Measurements from ENCODE around the gene TOMT.

Gene TOMT, protein sequence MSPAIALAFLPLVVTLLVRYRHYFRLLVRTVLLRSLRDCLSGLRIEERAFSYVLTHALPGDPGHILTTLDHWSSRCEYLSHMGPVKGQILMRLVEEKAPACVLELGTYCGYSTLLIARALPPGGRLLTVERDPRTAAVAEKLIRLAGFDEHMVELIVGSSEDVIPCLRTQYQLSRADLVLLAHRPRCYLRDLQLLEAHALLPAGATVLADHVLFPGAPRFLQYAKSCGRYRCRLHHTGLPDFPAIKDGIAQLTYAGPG

DNA sequence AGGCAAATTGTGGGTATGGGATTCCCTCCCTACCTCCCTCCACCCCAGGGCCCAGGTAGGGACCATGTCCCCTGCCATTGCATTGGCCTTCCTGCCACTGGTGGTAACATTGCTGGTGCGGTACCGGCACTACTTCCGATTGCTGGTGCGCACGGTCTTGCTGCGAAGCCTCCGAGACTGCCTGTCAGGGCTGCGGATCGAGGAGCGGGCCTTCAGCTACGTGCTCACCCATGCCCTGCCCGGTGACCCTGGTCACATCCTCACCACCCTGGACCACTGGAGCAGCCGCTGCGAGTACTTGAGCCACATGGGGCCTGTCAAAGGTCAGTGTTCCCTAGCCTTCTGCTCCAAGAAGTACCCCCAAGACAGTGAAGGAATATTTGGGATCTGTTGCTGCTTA lies at the start of gene TOMT:
Gene TOMT (plus strand): TSS at position 37 of the 400 bp plus-strand sequence. CDS start 28 bp downstream, at position 65.
- no peak for TF ChIP-seq ZFX (IDR thresholded peaks at IDR 0.05)
- TF ChIP-seq, protein P1, sequence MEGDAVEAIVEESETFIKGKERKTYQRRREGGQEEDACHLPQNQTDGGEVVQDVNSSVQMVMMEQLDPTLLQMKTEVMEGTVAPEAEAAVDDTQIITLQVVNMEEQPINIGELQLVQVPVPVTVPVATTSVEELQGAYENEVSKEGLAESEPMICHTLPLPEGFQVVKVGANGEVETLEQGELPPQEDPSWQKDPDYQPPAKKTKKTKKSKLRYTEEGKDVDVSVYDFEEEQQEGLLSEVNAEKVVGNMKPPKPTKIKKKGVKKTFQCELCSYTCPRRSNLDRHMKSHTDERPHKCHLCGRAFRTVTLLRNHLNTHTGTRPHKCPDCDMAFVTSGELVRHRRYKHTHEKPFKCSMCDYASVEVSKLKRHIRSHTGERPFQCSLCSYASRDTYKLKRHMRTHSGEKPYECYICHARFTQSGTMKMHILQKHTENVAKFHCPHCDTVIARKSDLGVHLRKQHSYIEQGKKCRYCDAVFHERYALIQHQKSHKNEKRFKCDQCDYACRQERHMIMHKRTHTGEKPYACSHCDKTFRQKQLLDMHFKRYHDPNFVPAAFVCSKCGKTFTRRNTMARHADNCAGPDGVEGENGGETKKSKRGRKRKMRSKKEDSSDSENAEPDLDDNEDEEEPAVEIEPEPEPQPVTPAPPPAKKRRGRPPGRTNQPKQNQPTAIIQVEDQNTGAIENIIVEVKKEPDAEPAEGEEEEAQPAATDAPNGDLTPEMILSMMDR (conservative IDR thresholded peaks at IDR 0.05) = no peak
- no peak within 1 kb of the TSS for H3K27ac ChIP-seq

DNA sequence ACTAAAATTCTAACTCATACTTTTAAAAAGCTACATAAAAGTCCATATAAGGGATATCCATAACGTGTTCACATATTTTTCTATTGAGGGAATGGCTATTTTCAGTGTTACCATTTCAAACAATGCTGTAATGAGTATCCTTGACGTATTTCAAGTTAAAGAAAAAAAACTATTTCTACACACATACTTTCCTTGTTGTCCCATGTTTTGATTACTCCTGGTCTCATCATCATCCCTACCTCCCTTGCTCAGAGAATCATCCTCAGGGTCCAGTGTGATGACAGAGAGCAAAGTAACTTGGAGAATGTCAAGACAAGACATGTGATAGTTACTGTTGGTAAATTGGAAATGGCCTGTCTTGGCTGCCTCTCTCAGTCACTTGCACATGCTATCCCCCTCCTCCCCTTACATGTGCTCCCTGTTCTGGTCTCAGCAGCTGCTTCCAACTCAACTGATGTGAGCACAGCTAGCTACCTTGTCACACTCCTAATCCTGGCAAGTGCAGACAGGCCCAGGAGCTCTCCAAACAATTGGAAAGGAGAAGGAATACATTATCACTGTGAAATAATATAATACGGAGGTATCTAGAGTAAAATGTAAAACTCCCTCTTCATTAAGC lies 47.2 kb upstream of the TOMT start:
- no peak overlapping the region for H3K27ac ChIP-seq
- no peak for TF ChIP-seq ZFX (IDR thresholded peaks at IDR 0.05)
- TF ChIP-seq, protein P1 (conservative IDR thresholded peaks at IDR 0.05) = no peak

DNA sequence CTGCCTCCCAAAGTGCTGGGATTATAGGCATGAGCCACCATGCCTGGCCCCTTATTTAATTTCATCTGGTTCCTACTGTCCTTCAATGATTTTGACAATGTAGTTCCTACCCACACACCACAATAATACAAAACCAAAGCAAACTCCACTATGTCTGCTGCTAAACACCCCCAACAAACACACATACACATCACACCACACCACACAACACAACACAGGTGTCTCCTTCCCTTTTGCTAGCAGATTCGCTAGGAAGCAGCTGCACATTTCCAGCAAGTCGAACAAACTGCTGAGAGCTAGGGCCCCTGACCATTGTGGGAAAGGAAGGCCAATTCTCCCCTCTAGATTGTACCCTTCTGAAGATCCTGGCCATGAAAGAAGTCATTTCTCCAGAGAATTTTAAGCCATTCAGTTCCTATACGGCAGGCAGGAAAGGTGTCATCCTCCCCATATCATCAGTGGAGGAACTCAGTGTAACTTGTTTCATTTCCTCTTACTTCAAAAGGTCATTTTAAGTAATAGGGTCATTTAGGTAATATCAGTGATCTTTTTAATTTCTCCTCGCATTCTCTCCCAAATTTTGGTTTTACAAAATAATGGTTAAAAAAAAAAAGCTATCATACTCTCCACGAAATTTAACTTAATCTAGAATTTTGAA lies 43.9 kb upstream of the TOMT start:
- no peak for TF ChIP-seq ZFX (IDR thresholded peaks at IDR 0.05)
- TF ChIP-seq, protein P1 (conservative IDR thresholded peaks at IDR 0.05) = no peak
- H3K27ac ChIP-seq = no peak overlapping the region

DNA sequence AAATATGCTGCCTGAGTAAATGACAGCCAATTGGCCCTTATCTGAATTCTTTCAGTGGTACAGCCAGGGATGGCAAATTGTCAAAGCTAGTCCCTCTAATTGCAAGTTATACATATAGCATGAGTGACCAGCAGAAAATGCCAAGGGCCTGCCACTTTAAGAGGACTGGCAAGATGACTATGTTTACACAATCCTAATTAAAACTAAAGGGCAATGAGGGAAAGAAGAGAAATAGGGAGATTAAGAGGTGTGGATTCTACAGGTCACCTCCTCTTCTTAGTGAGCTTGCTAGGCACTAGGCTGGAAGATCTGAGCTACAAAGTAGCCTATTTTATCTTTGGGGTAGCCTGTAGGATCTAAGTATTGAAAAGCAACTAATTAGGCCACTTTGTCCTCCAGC lies 38.9 kb upstream of the TOMT start:
- TF ChIP-seq, protein P1 (conservative IDR thresholded peaks at IDR 0.05) = no peak
- TF ChIP-seq ZFX (IDR thresholded peaks at IDR 0.05) = no peak
- H3K27ac ChIP-seq = peak overlapping the region; percentile 28; the same call in 1 of the 2 replicates

DNA sequence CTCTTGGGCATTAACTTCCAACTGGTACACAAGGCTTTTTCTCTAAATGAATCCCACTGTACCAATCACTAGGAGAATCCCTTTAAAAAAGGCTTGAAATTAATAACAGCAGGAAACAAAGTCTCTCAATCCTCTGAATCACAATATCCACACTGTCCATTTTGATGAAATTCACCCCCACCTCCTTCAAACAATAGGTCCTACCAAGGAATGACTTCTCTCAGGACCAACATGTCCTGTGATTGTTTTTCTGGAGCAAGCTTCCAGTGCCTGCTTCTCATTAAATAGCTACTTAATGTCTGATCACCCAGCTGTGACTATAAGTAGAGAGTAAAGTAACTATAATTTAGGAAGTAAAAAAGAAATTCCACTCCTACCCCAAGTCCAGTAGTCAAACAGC lies 38.5 kb upstream of the TOMT start:
- TF ChIP-seq, protein P1 (conservative IDR thresholded peaks at IDR 0.05) = no peak
- no peak for TF ChIP-seq ZFX (IDR thresholded peaks at IDR 0.05)
- peak overlapping the region; percentile 28; the same call in 1 of the 2 replicates for H3K27ac ChIP-seq

DNA sequence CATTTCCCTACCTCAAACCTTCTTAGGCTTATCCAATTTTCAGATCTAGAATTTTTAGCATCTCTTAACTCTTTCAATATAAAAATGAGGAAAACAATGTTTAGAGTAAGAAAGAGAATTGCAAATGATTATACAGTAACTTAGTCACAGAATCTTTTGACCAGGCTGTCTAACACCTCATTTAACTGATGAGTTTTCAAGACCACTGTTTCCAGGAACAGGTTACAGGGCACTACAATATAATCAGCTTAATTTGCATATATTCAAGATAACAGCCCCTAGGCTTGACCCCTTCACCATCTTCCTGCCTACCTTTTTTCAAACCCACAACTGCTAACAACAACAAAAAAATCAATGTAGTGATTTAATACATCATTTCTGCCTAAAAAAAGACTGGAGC lies 38.0 kb upstream of the TOMT start:
- peak overlapping the region; percentile 7; the same call in 1 of the 2 replicates for H3K27ac ChIP-seq
- TF ChIP-seq ZFX (IDR thresholded peaks at IDR 0.05) = no peak
- TF ChIP-seq, protein P1 (conservative IDR thresholded peaks at IDR 0.05) = no peak

DNA sequence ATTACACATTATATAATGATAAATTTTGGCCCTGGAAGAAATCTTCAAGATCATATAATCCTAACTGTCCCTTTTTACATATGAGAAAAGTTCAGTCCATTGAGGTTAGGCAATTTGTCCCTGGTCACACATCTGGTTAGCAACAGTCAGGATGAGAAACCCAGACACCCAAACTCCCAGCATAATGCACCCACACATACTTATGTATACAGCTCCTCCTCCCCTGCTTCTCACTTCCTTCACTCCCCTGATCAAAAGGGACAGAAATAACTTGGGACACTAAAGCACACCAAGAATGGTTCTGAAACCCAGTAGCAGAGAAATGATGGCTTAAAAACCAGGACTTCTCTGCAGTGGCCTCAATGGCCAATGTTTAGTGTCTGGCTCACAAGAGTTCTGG lies 36.5 kb upstream of the TOMT start:
- no peak for TF ChIP-seq ZFX (IDR thresholded peaks at IDR 0.05)
- TF ChIP-seq, protein P1 (conservative IDR thresholded peaks at IDR 0.05) = no peak
- peak overlapping the region; percentile 78 for H3K27ac ChIP-seq
